Measurements from ENCODE around the gene LENG8.

DNA sequence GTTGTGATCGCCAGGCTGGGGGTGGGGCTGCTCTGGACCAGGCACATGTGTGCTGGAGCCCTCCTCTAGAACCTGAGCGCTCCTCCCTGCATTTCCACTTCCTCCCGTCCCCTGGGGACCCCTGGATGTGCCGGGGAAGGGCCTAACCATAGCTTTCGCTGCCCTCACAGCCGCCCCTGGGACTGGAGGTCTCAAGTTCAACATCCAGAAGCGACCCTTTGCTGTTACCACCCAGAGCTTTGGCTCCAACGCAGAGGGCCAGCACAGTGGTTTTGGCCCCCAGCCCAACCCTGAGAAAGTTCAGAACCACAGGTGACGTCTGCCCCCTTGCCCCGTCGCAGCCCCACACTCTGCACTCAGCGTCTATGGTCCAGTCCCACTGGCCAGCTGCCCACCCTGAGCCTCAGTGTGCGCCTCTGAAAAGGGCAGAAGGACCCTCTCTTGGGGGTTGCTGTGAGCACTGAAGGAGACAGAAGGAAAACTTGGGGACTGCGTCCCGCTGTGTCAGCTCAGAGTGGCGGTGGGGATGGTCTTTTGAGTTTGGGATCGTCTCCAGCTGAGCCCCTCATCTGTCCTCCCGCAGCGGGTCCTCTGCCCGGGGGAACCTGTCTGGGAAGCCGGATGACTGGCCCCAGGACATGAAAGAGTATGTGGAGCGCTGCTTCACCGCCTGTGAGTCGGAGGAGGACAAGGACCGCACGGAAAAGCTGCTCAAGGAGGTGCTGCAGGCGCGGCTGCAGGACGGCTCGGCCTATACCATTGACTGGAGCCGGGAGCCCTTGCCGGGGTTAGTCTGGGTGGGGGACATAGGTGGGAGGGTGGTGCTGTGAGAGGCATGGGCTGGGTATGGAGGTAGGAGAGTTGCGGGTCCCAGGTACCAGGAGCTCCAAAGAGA lies 6.0 kb downstream of the LENG8 start:
- TF ChIP-seq, protein P1, sequence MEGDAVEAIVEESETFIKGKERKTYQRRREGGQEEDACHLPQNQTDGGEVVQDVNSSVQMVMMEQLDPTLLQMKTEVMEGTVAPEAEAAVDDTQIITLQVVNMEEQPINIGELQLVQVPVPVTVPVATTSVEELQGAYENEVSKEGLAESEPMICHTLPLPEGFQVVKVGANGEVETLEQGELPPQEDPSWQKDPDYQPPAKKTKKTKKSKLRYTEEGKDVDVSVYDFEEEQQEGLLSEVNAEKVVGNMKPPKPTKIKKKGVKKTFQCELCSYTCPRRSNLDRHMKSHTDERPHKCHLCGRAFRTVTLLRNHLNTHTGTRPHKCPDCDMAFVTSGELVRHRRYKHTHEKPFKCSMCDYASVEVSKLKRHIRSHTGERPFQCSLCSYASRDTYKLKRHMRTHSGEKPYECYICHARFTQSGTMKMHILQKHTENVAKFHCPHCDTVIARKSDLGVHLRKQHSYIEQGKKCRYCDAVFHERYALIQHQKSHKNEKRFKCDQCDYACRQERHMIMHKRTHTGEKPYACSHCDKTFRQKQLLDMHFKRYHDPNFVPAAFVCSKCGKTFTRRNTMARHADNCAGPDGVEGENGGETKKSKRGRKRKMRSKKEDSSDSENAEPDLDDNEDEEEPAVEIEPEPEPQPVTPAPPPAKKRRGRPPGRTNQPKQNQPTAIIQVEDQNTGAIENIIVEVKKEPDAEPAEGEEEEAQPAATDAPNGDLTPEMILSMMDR (IDR thresholded peaks at IDR 0.05; ENCODE audit: insufficient read depth, low read length), result no peak
- TF ChIP-seq POLR2AphosphoS5 (IDR thresholded peaks at IDR 0.05; ENCODE audit: low read depth), result no peak

Data from HL-60 (cell line).